Measurements from ENCODE around the gene F8A3.
"Not testable (repeated sequence)": the region's sequence is repeated elsewhere in the genome, so short reads cannot be mapped to it uniquely, and the experiment has no call there.

DNA sequence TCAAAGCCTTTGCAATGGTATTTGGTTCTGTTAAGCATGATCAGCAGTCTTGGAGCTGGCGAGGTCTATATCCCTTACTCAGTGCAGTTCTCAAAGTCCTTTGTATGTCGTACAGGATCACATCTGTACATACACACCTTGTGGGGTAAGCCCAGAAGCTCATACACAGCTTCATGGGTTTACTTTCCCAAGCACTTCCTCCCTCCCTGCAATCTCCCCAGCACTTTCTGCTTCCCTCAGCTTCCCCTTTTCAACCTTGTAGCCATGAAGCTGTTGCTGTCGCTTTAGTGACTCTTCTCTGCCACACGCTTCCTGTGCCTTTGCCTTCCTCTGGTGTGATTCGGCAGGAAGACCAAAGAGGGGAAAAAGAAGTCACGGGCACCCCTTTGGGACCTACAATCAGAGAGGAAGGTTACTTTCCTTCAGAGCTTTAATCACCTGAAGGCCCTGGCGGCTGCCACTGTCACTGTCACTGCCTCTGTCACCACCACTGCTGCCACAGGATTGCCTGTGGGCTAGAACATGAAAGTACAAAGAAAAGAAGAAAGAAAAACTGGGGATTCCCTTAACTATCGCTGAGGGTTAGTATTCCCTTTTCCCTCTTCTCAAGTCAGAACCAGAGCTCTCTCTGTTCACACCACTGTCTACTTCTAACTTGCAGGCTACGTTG, 8.0 kb upstream of the F8A3 start:
- not testable (repeated sequence) for TF ChIP-seq CTCF (CRISPR knock-in tag; IDR thresholded peaks at IDR 0.05); XRCC5 (optimal IDR thresholded peaks at IDR 0.05; ENCODE audit: low read length); POLR2A (IDR thresholded peaks at IDR 0.05; ENCODE audit: insufficient read depth in 1 of 2, low read depth in 2 of 2, low read length in 2 of 2); EHMT2 (IDR thresholded peaks at IDR 0.05; ENCODE audit: borderline replicate concordance, low read depth, low read length); ZNF839 (CRISPR knock-in tag; IDR thresholded peaks at IDR 0.05; ENCODE audit: borderline replicate concordance); KAT7 (CRISPR knock-in tag; IDR thresholded peaks at IDR 0.05; ENCODE audit: borderline replicate concordance); ZNF282 (IDR thresholded peaks at IDR 0.05; ENCODE audit: partially characterized antibody); SALL2 (CRISPR knock-in tag; IDR thresholded peaks at IDR 0.05)
- TF ChIP-seq, protein P1, sequence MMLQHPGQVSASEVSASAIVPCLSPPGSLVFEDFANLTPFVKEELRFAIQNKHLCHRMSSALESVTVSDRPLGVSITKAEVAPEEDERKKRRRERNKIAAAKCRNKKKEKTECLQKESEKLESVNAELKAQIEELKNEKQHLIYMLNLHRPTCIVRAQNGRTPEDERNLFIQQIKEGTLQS (CRISPR knock-in tag; IDR thresholded peaks at IDR 0.05), result not testable (repeated sequence)
